ENCODE measurements around the gene CACNA1S. TPM values are rescaled to one million over a fixed set of nuclear protein-coding genes. Genes with fewer than 3 reads are reported as not detected.
A peak's percentile ranks its signal among the peaks of the same experiment; 100 is the strongest.

The CACNA1S gene
- total RNA-seq, 1 donor = not detected

DNA sequence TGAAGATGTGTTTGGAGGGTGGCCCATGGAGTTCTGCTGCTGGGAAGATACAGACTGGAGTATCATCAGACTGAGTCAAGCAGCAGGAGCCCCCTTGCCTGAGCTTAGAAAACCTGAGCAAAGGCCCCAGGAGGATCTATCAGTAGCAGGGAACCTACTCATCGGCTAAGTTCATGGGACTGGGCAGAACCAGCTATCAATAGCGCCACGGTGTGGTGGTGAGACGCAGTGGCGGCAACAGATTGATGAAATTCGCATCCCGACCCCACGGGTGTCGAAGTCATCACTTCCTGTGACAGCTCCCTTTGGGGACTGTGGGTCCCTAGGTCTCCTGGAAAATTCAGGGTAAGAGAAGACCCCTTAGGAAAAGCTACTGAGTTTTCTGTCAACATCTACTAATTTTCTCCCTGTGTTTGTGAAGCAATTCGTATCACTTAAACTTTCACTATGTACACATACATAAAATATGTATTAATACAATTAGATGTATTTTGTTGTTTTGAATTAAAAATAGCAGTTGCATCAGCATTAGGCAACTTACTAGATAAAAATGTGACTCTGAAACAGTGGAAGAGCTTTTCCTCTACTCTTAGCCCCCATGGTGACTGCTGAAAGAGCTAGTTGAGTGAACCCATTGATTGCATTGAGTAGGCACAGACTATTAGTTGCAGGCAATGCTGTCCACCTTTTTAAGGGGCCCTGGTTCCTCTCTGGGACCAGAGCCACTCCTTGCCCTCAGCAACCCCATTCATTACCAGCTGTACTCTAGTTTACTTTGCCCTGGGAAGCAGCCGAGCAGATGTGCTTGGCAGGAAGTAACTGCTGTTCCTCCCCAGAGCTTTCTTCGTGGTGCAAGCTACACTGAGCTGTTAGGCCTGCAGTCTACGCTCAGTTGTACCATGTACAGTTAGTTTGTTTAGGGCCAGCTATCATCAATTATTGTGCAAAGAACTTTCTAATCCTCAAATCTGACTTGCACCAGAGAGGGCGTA, 7.3 kb upstream of the CACNA1S start:
- peak; percentile 19 for DNase-seq (ENCODE audit: low read depth)
- H3K4me3 ChIP-seq (ENCODE audit: low read depth, low read length) = no peak overlapping the region
- TF ChIP-seq, protein P1, sequence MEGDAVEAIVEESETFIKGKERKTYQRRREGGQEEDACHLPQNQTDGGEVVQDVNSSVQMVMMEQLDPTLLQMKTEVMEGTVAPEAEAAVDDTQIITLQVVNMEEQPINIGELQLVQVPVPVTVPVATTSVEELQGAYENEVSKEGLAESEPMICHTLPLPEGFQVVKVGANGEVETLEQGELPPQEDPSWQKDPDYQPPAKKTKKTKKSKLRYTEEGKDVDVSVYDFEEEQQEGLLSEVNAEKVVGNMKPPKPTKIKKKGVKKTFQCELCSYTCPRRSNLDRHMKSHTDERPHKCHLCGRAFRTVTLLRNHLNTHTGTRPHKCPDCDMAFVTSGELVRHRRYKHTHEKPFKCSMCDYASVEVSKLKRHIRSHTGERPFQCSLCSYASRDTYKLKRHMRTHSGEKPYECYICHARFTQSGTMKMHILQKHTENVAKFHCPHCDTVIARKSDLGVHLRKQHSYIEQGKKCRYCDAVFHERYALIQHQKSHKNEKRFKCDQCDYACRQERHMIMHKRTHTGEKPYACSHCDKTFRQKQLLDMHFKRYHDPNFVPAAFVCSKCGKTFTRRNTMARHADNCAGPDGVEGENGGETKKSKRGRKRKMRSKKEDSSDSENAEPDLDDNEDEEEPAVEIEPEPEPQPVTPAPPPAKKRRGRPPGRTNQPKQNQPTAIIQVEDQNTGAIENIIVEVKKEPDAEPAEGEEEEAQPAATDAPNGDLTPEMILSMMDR (IDR thresholded peaks at IDR 0.05; ENCODE audit: insufficient read depth, low read length) = peak; percentile 61

DNA sequence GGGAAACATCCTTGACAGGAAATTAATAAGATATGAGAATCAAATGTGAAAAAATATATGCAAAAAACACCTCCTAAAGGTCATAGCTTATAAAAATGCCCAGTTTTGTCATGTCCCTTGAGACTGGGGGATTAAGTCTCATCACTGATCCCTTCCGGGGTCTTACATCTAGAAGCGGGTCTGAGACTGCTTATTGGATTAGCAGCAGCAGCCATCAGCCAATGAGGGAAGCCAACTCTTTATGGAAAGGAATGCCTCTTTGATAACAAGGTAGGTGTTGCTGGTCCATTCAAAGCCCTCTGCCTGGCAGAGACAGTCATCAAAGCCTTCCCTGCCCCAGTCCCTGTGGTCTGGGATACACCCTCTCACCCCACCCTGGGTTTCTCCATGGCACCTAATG, 3.9 kb upstream of the CACNA1S start:
- no peak overlapping the region for H3K4me3 ChIP-seq (ENCODE audit: low read depth, low read length)
- TF ChIP-seq, protein P1 (IDR thresholded peaks at IDR 0.05; ENCODE audit: insufficient read depth, low read length) = no peak
- no peak for DNase-seq (ENCODE audit: low read depth)

DNA sequence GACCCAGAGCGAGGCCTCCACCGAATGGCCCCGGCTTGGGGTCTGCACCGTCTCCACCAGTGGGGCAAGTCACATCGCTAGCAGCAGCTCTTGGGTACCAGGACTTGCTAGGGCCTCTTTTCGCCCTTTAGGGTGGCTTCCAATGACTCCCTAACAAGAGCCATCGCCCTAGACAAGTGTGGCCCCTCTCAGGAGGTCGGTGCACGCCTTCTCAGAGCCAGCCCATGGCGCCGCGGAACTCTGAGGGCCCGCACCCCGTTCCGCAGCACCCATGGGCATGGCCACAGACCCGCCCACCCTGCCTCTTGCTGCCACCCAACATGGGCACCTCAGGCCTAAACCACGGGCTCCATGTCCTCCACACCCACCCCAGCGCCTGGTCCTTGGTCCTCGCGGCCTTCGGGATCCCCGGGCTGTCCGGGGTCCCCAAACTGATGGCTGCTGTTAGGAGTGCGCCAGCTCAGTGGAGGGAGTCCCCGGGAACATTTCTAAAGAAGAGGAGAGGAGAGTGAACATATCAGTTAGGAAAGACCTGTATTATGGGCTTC, 3.2 kb upstream of the CACNA1S start:
- TF ChIP-seq, protein P1 (IDR thresholded peaks at IDR 0.05; ENCODE audit: insufficient read depth, low read length) = no peak
- H3K4me3 ChIP-seq (ENCODE audit: low read depth, low read length) = no peak overlapping the region
- no peak for DNase-seq (ENCODE audit: low read depth)

DNA sequence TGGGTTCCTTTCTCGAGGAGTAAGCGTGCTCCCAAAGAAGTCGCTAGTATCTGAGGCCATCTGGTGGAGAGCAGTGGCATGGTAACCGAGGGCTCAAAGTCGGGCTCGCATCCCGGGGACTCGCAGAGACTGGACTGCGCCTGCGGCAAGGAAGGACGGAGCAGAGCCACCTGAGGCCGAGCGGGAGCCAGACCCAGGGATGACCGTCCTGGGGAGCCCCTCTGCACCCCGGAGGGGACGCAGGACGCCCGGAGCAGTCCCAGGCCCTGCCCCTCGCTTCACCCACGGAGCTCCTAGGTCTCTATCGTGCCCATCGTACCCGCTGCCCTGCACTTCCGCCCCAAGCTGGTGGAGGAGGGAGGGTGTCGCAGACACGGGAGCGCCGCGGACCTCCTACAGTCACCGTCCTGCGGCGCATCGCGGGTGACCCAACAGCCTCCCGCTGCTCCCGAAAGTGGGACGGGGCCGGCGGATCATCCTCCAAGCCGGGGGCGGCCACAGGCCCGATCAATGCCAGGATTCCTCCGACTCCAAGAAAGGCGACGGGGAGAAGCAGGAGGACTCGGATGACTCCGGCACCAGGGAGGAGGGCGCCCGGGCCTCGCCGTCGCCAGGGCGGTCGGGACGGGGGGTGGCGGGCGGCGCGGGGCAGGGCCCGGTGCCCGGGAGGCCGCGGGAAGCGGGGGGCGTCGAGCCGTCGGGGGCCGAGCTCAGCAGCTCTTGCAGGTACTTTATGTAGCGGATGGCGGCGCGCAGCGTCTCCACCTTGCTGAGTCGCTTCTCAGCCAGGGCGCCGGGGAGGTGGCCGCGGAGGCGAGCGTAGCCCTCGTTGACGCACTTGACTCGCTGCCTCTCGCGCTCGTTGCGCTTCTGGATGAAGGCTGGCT, 2.3 kb upstream of the CACNA1S start:
- peak overlapping the region; percentile 68 for H3K4me3 ChIP-seq (ENCODE audit: low read depth, low read length)
- peak; percentile 88 for DNase-seq (ENCODE audit: low read depth)
- TF ChIP-seq, protein P1 (IDR thresholded peaks at IDR 0.05; ENCODE audit: insufficient read depth, low read length) = peak; percentile 88

DNA sequence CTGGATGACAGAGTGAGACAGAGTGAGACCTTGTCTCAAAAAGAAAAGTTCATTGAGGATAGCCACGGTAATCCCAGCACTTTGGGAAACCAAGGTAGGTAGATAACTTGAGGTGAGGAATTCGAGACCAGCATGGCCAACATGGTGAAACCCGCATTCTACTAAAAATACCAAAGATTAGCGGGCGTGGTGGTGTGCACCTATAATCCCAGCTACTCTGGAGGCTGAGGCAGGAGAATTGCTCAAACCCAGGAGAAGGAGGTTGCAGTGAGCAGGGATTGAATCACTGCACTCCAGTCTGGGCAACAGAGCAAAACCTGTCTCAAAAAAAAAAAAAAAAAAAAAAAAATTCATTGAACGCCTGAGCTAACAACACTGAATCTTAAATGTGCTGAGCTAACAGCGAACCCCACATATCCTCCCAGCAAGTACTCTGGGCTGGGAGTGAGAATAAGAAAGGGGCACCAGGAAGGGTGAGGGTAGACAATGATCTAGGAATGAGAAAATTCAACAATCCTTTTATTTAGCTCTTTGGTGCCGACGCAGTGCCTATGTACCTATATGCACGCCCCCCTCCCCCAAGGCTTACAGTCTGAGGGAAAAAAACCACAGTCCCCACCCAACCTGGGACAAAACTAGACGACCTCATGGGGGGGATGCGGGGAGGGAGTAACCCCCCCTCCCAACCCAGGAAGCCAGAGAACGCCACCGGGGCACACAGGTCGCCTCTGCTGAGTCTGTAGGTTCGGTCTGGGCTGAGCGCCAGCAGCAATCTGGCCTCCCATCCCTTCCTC, 1.4 kb upstream of the CACNA1S start:
- DNase-seq (ENCODE audit: low read depth) = no peak
- H3K4me3 ChIP-seq (ENCODE audit: low read depth, low read length) = no peak overlapping the region
- TF ChIP-seq, protein P1 (IDR thresholded peaks at IDR 0.05; ENCODE audit: insufficient read depth, low read length) = no peak

DNA sequence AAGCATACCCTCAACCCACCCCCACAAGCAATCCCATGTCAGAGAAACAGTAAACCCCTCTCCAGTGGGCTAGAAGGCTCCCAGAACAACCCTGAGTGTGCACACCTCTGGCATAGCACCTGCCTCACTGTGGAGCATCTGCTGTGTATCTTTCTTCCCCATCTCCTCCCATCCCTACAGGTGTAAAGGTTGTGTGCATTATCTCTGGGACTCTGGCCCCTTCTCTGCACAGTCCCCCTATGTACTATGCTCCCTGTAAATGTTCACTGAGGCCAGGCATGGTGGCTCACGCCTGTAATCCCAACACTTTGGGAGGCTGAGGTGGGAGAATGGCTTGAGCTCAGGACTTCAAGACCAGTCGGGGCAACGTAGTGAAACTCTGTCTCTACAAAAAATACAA, 700 bp upstream of the CACNA1S start:
- TF ChIP-seq, protein P1 (IDR thresholded peaks at IDR 0.05; ENCODE audit: insufficient read depth, low read length) = no peak
- DNase-seq (ENCODE audit: low read depth) = no peak
- no peak overlapping the region for H3K4me3 ChIP-seq (ENCODE audit: low read depth, low read length)

Data from fibroblast of the aortic adventitia (primary cell).